Brain pericyte (primary cell): ENCODE results near the gene RNF38.
"Not testable (repeated sequence)": the region's sequence is repeated elsewhere in the genome, so short reads cannot be mapped to it uniquely, and the experiment has no call there.

Experiments
- DNase-seq: peaks from one replicate; pipeline ENCODE4 v3.0.0-alpha.2; 2012; ENCODE audit warnings: low read depth, low spot score

RNF38 gene

DNA sequence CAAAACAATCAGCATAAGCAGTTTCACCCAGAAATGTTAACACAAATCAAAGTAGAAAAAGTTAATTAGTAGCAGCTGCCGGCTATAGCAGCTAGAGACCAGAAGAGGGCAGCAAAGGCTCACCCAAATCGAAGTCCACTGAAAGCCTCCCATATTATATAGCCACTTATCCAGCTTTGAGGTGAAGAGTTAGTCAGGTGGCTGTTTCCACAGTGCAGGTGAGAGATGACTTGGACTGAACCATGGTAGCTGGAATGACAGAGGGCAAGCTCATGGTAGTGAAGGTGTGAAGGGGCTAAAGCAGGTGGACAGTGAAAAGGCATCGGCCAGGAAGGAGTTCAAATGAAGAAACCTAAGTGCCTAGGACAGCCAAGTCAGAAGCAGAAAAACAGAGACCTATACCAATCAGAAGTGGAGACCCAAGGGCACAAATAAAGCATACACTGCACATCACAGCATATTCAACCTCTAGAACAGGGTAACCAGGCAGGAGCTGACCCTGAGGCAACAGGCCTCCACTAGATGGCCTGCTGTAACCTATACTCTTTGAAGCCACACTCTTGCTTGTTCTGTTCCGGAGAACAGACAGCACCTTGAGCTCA, 7.2 kb upstream of the RNF38 start:
- no peak for DNase-seq

GRCh38 chr9:36402536-36402935, 2.5 kb upstream of the RNF38 start:
- DNase-seq = no peak

- DNase-seq = no peak
Measured at GRCh38 chr9:36401897-36402480, 1.9 kb upstream of the RNF38 start.

DNA sequence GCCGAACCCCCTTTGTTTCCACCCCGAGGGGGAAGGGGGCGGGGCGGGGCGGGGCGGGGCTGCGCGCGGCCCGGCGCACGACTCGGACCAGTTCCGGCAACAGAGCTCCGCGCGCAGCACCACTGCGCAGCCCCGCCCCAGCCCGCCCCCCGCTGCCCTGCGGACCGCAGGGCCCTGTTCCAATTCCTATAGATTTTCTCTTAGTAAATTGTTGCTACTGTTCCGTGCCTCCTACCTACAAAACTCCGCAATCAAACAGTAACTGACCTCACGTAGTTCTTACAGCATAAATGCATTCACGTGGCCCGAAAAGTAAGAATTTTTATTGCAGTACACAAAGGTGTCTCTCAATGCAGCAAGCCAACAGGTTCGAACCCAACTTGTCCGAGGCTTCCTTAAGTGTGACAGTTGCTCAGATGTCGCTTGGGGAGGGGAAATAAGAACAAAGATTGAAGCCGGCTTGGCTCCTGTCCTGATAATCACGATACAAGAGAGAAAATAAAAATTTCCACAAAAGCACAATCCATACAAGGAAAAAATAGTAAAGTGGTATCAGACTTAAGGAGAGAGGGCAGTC, 1.2 kb upstream of the RNF38 start:
- no peak for DNase-seq

DNA sequence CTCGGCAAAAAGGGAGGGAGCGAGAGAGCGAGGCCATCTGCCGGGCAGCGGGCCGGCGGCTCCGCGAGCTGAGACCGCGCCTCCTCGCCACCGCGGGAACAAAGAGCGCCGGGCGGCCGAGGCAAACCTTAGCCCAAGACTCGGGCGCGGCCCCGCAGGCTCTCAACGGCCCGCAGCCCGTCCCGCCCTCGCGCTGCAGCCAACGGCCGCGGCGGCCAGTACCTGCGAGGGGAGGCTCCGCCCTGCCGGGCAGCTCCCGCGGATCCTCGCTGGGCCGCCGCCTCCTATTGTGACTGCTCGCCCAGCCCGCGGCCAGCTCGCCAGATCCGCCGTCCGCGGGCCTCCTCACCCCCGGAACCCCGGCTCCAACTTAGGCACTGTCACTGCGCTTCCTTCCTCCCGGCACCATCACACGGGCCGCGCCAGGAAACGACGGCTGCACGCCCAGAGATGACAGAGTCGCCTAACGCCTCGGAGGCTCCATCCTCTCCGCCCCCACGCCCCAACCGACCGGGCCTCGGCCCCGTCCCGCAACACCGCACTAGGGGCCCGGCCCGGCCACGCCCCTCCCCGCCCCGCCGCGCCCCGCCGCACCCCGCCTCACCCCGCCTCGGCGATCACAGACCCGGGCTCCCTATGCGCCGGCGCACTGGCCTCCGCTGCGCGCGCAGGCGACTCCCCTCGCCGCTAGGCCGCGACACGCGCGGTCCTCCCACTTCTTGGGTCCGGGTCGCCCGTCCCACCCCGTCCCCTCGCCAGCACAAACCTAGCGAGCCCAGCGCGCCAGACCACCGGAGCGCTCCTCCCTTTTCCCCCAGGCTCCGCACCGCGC, 479 bp upstream of the RNF38 start:
- DNase-seq = peak; percentile 45

- no peak for DNase-seq
Measured at GRCh38 chr9:36398745-36399144, 1.3 kb downstream of the RNF38 start.

GRCh38 chr9:36396985-36397384, 3.1 kb downstream of the RNF38 start:
- DNase-seq = no peak

- DNase-seq = no peak
Measured at GRCh38 chr9:36392489-36392888, 7.6 kb downstream of the RNF38 start.

- DNase-seq = no peak
Measured at GRCh38 chr9:36389590-36389989, 10.5 kb downstream of the RNF38 start.

GRCh38 chr9:36386396-36386965, 13.6 kb downstream of the RNF38 start:
- DNase-seq = not testable (repeated sequence)

DNA sequence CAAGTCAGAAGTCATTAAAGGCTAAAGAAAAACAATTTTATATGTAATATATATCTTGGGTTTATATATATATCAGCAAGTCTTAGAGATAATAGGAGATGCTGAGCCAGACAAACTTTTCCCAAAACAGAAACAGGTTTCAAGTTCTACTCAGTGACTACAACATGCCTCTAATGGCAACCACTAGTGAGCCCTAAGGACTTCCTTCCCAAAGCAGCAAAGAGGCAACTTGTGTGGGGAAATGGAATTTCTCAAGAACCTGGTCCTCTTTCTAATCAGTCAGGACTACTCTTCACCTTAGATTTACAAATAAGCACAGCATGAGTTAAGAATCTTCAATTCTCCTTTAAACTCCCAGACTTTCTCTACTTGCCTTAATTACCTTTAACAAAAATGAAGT, 17.6 kb downstream of the RNF38 start:
- DNase-seq = no peak

DNA sequence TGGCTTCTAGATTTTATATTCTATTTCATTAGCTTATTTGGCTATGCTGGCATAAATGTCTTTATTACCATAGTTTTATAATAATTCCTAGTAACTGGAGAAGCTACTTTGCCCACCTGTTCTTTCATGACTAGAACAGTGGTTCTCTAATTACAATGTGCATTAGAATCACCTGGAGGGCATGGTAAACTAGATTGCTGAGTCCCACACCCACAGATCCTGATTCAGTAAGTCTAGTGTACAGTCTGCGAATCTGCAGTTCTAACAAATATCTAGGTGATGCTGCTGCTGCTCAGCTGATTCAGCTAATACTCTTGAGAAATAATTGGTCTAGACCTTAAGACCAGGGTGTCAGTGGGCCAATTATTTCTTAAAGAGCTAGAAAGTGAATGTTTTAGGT, 35.5 kb downstream of the RNF38 start:
- DNase-seq = no peak

GRCh38 chr9:36363448-36363847, 36.6 kb downstream of the RNF38 start:
- DNase-seq = no peak

- DNase-seq = no peak
Measured at GRCh38 chr9:36358486-36358885, 41.6 kb downstream of the RNF38 start.

- DNase-seq = no peak
Measured at GRCh38 chr9:36357639-36358038, 42.4 kb downstream of the RNF38 start.

- DNase-seq = no peak
Measured at GRCh38 chr9:36346569-36346968, 53.5 kb downstream of the RNF38 start.

GRCh38 chr9:36345103-36345846, 54.8 kb downstream of the RNF38 start:
- no peak for DNase-seq

GRCh38 chr9:36341936-36342577, 58.0 kb downstream of the RNF38 start:
- no peak for DNase-seq

GRCh38 chr9:36337865-36338264, 62.2 kb downstream of the RNF38 start:
- no peak for DNase-seq

- DNase-seq = no peak
Measured at GRCh38 chr9:36337002-36337401, 63.1 kb downstream of the RNF38 start.
